ELF-1 (cell line): Measurements from ENCODE around the gene PLP1.
"Not testable (repeated sequence)": the region's sequence is repeated elsewhere in the genome, so short reads cannot be mapped to it uniquely, and the experiment has no call there.

Experiments used
- DNase-seq: peaks from one replicate; pipeline ENCODE4 v3.0.0-alpha.2; 2016; ENCODE audit warnings: low read depth, low spot score

The PLP1 gene, protein sequence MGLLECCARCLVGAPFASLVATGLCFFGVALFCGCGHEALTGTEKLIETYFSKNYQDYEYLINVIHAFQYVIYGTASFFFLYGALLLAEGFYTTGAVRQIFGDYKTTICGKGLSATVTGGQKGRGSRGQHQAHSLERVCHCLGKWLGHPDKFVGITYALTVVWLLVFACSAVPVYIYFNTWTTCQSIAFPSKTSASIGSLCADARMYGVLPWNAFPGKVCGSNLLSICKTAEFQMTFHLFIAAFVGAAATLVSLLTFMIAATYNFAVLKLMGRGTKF

DNA sequence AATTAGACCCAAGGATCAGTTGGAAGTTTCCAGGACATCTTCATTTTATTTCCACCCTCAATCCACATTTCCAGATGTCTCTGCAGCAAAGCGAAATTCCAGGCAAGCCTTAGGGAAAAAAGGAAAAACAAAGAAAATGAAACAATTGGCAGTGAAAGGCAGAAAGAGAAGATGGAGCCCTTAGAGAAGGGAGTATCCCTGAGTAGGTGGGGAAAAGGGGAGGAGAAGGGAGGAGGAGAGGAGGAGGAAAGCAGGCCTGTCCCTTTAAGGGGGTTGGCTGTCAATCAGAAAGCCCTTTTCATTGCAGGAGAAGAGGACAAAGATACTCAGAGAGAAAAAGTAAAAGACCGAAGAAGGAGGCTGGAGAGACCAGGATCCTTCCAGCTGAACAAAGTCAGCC, at the start of gene PLP1:
TSS of gene PLP1 (plus strand) at position 295 of the 400 bp plus-strand sequence. CDS start 156 bp downstream, outside the sequence.
- peak; percentile 63 for DNase-seq

DNA sequence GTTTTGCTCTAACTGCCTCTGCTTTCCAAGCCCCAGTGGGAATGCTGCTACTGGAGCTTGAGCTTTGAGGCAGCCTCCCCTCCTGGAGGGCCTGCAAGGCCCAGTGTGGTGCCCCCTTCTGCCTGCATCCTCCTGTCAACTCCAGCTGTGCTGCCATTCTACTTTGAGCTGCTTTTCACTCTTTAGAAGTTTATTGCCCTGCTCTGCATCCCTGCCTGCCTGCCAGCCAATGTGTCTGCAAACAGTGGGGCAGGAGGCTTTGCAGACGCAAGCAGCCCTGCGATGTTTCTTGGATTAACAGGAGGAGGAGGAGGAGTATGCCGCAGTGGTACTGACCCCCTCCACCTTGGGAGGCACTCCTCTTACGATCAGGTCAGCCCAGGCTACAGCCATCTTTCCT, 49.5 kb upstream of the PLP1 start:
- DNase-seq: peak; percentile 61

DNA sequence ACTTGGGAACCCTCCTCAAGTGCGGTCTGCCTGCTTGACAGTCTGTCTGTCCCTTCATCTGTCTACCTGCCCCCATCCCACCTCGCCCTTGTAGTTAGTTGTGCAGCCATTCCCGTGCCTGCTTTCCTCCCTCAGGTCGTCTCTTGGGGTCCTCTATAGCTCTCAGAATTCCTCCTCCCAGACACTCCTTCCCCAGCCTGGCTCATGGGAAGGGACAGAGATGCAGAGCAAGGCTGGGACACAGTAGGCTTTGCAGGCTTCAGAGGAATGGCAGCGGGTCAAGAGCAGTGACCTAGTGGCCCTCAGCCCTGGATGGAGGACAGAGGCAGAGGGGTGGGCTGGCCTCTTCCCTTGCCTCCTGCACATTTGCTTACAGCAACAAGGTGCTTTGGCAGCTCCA, 47.6 kb upstream of the PLP1 start:
- DNase-seq: no peak

DNA sequence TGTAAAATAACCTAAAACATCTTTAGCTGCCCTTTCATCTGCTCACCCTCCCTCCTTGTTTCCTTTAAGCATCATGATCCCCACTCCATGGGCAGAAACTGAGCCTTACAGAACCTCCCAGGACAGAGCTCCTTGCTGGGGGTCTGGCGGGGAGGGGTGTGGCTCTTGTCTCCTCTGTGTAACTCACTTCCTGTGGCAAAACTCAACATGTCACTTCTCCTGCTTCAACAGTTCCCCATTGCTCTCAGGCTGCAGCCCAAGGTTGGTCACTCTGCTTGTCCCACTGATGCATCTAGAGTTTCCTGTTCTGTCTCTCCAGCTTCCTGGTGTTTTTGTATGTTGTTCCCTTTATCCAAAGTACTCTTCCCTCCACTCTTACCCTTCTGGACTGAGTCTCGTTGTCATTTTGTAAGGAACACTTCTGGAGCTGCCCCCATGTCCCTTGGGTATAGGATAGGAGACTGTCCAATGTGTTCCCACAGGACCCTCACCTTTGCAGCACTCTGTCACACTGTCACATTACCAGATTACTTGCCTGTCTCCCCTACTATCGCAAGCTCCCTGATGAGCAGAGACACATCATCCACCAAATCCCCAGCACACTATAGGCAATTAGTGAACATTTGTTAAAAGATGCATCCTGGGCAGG, 46.4 kb upstream of the PLP1 start:
- no peak for DNase-seq

DNA sequence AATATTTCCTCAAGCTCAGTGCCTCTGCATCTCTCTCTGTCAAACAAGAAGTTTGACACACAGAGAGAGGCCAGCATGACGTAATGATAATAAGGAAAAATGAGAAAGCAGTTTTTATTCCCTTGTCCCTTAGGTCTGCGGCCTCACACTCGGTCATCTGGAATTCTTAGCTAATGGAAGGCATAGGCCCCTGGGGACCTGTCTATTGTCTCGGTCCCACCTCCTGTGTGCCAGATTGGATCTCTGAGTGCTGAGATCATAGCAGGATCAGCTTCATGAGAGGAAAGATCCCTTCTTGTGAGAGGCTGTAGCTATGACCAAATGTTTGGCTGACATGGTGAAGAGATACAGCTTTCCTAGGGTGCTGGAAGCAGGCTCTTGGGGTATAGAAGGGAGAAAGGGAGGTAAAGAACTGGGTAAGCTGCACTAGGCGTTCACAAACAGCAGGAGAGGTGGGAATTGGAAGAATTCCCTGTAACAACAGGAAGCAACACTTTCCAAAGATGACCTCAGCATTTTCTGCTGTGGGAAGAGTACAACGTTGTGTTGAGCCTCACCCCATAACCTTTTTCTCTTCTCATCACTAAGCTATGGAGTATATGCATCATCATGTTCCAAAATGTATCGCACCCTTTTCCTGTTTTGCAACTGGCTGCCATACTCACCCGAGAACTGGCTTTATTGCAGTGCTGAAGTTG, 45.7 kb upstream of the PLP1 start:
- DNase-seq: peak; percentile 73

DNA sequence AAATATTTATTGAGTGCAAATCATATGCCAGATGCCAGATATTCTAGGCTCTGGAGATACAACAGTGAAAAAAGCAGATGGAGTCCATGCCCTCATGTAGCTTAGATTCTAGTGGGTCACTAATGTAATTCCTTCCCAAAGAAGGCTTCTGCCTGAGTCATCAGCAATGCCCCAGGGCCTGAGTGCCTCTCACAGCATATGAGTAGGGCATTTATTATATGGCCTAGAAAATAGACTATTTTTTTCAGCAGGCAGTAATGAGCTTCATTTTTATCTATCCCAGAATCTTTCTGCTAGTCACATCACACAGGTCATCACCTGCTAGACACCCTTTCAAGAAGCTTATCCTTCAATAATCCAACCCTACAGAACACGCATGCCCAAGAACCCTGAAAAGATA, 43.6 kb upstream of the PLP1 start:
- DNase-seq: no peak

DNA sequence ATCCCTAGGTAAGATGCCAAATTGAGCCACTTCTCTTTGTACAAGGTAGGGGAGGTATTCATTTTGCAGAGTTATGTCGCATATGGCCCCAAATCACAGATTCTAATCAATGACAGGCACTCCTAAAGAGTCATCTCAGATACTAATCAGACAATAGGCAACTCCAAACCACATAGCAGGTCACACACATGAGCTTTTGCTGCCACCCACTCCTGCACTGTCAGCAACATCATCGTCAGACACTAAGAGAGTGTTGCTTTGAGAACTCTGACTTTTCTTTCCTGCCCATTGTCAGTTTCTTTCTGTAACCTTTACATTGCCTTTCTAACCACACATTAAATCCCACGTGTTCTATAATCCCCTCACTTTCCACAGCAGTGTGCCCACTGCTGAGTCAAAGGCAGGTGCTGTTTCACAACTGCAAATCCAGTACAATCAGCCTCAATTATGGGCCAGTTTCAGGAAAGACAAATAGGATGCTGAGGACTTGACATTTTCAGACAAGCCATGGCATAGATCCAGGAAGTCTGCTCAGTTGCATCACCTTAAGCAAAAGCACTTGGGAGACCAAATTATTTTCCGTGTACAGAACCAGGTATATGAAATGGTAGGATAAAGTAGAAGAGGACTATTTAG, 42.4 kb upstream of the PLP1 start:
- DNase-seq: no peak

DNA sequence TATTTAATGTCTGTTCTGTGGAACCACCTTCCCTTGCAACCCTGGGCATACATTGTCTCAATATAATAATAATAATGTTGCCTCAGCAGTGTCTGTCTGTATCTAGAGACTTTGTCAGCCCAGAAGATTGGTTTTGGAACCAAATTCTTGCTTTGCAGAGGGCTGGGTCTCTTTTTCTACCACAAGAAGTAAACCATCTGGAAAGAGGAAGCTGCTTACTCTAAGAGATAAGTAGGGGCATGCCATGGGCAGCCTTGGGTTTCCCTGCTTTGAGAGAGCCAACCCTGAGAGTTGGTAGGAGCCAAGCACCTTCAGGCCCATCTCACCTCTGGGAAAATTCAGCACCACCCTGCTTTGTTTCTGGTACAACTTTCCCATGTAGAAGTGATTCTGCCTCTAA, 38.9 kb upstream of the PLP1 start:
- DNase-seq: no peak

DNA sequence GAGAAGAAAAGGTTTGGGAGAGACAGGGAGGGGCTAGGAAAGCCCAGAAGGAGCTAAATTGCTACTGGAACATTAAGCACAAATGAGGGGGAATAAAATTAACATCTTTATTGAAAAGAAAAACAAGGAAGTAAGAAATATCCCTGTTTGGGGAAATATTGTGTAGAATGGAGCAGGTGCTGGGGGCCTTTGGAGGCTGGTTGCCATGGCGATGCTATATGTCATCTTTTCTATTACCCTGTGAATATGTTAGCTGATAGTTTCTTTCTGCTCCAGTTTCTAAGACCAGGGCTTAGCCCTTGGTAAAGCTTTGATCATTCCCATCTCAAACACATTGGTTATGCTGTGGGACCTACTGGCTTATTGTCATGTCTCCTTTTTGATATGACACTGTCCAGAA, 37.2 kb upstream of the PLP1 start:
- DNase-seq: no peak

DNA sequence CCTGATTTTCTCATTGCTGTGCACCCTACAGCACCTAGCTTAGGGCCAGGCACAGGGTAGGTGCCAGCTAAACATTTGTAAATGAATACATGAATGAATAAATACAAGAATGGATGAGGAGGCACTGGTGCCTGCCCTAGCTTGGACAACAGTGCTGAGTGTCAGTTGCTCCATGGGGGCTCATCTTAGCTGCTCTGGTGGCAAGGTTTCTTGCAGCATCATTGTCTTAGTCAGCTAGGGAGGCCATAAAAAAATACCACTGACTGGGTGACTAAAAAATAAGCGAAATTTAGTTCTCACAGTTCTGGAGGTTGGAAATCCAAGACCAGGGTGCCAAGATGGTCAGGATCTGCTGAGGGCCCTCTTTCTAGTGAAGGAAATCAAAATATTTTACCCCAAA, 34.8 kb upstream of the PLP1 start:
- DNase-seq: peak; percentile 59

DNA sequence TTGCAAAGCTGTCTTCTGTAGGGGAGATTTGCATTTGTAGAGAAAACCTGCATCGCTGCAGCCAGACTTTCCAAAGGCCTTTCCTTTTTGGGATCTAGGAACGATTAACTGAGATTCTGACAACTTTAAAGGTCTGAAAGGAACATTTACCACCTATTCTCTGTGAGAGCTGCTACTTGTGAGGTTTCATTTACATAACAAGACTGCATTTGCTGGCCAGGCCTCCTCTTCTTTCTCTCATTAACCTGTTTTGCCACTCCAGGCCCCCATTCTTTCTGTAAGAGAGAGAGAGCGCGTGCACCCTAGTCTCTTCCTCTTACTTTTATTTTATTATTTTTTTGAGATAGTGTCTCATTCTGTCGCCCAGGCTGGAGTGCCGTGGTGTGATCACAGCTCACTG, 34.3 kb upstream of the PLP1 start:
- DNase-seq: peak; percentile 79

DNA sequence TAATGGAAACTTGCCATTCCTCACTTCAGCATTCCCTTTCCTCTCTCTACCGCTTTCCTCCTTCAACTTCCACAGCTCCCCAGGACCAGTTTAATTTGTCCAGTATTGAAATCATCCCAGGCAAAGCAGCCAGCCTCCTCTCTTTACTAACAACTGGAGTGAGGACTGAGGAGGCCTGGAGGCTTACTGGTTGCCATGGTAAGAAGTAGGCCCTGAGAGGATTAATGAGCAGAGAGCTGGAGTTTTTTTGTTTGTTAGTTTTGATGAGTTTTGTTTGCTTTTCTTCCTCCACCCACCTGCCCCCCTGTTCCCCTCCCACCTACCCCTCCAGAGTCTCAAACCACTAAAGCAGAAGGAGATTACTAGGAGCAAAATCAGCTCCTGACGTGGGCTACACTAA, 29.5 kb upstream of the PLP1 start:
- DNase-seq: no peak

DNA sequence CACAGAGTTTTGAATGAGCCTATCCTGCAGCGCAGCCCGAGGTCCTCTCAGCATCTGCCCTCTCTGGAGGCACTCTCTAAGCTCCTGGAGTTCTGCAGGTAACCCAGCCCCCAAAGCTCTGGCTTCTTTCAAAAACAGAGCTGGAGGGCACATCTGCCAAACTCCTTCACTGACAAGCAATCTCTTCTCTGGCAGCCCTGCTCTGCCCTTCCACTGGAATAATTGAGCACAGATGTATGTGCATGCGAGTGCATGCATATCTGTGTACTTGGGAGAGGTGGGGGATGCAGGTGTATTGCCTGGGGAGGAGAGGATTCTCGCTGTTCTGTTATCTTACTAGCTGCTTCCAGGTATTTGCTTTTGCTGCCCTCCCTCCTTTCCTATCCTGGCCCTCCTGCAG, 22.2 kb upstream of the PLP1 start:
- peak; percentile 88 for DNase-seq

DNA sequence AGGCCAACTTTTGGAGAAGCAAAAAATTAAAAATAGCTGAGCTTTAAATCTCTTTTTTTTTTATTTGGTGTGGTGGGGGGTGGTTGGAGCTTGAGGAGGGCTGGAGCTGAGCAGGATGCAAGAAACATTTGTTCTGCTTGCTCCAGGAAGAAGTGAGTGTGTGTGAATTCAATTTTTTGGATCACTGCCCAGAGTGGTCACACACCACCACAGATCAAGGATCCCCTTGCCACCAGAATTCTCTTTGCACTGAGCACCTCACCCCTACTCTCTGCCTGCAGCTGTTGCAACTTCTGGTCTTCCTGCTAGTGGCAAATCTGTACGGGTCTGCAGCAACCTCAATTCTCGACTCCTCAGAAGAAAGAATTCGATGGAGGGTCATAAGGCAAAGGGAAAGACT, 19.9 kb upstream of the PLP1 start:
- no peak for DNase-seq

DNA sequence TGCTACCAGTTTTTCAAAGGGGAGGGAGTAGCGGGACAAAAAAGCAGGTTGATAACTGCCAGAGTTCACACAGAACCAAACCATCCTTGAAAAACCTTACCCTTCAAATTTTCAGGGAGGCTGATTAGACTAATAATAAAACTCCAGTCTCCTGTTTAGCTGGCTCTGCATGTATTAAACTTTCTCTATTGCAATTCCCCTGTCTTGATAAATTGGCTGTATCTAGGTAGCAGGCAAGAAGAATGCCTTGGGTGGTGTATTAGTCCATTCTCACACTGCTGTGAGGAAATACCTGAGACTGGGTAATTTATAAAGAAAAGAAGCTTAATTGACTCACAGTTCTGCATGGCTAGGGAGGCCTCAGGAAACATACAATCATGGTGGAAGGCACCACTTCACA, 18.1 kb upstream of the PLP1 start:
- no peak for DNase-seq

DNA sequence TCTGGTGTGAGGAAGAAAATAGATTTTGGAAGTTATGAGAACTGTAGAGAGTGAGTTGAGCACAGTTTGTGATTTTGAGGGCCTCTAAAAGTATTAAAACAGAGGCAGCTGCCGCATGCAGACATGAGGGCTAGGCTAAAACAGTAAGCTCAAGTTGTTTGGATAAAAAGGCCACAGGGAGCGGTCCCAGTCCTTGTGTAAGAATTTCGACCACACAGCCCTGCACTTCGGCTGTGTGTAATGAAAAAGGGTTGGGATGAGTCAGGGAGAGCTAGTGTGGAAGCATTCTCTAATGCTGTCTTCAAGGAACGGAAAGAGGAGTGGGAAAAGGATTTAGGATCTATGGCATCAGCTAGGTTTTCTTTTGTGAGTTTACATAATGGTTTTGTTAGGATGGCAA, 13.1 kb upstream of the PLP1 start:
- DNase-seq: not testable (repeated sequence)

DNA sequence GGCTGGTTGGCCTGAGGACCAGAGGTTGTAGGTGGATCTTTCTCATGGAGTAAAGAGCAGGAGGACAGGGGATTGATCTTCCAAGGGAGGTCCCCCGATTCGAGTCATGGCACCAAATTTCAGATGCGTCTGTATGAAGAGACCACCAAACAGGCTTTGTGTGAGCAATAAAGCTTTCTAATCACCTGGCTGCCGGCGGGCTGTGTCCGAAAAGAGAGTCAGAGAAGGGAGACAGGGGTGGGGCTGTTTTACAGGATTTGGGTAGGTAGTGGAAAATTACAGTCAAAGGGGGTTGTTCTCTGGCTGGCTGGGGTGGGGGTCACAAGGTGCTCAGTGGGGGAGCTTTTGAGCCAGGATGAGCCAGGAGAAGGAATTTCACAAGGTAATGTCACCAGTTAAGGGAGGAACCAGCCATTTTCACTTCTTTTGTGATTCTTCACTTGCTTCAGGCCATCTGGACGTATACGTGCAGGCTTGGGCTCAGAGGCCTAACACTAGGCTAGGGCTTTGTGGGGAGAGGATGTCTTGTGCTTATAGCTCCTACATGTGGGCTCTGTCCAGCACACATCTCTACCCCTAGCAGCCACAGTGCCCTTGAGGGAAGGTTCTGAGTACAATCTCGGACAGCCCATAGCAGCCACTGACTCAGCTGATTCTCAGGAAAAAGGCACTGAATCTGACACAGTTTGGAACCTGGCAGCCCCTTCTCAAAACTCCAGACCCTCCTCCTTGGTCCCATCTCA, 9.7 kb upstream of the PLP1 start:
- peak; percentile 92 for DNase-seq

DNA sequence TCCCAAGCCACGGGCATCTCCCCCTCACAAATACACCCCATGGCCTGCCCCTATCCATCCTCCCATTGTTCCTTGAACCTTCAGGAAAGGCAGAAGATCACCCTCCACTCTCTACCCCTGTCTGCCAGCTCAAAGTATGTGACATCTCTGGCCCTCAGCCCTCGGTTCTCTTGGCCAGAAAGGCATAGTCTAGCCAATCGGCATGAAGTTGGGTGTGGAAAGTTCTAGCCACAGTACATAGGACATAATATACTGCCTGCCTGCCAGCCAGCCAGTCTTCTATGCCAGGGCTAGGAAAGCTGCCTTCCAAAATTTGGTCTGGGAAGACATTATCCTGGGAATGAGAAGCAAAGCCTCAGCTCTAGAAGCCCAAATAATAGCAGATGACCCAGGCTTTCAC, 3.2 kb upstream of the PLP1 start:
- DNase-seq: no peak

DNA sequence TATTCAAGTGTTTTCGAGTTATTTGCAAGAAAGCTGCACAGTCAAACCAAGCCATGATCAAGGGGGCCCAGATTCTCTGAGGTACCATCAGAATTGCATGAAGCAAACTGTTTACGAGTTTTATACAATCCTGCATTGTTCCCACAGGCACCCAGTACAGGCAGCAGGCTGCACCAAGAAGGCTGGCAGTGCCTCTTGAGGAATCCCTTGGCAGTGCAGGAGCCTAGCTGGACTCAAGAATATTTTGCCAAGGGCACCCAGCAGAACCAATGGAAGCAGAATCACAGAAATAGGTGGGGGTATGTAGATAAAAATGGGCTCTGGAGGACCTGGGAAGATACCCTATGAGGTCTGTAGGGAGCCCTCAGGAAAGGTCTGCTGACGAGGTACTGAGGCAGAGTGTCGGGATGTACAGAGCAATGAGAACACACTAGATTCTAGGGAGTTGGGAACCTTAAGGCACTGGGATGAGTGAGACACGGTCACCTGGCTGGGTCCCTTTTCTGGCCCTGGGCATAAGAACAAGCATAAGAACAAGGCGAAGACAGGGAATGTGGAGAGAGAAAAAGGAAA, 2.5 kb upstream of the PLP1 start:
- DNase-seq: peak; percentile 46

DNA sequence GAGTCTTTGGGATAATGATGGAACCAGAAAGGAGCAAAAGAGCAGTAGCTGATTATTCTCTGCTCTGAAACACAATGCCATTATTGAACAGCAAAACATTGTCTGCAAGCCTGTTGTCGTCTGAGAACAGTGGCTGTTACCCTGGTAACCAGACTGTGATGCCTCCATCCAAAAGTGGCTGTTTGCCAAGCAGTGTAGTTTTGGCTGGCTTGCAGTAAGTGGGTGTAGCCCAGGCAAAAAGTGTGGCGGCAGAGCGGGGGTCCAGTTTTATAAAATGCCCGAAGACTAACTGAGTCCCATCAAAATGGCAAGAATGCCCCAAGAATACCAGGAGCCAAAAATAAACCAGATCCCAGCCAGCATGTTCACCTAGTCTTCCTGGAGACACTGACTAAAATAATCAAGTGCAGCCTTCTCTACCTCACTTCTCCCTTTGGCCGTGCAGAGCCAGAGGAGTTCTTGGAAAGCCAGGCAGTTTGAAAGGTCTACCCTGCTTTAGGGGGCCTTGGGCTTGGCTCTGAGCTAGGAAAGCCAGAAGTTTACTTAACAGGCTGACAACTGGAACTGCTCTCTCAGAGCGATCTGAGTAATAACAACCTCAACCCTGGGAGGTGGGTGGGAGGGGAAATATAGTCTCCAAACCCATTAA, 2.6 kb downstream of the PLP1 start:
- DNase-seq: no peak
